ENCODE results near the gene NPIPA2.
"Not testable (repeated sequence)": the region's sequence is repeated elsewhere in the genome, so short reads cannot be mapped to it uniquely, and the experiment has no call there.

NPIPA2 gene

DNA sequence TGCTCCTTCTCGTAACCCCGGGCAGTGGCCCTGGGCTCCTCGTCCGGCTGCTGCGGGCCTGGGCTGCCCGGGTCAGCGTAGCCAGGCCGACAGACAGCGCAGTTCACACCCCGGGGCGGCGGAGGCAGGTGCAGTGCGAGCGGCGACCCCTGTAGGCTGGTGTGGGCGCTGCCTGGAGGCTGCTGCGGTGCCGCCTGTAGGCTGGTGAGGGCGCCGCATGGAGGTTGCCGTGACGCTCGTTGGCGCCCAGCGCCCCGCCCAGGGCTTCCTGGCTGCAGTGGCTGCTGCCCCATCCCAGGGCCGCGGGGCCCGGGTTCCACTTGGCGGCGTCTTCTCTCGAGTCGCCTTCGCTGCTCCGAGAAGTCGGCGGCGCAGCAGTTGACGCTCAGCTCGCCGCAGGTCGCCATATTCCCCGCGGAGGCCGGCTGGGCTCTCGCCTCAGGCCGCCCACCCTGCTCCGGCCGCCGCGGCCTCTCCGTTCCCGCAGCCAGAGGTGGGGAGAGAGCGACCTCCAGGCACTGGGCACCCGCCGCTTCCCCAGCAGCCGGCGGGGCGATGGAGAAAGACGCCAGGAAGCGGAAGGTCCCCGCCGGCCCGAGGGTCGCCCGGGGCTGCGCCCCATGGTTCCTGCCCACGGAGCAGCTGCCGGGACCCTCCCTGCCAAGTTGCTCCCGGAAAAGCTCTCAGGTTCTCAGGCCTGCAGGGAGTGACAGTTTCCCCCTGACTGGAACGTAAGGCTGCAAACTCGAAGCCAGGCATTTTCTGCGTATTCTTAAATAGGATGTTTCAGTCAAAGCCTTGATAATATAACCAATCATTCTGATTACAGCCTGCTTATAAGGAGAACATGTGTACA is at the start of gene NPIPA2:
Gene NPIPA2, plus strand, starts transcription at position 261 of the 856 bp plus-strand sequence. CDS start 5,533 bp downstream, outside the sequence.
- not testable (repeated sequence) for FAIRE-seq

GRCh38 chr16:14694129-14694528 is 48.2 kb upstream of the NPIPA2 start, which contains the start of gene PLA2G10:
TSS of gene PLA2G10 (minus strand) at chr16:14694308. CDS start at chr16:14694229, 79 bp downstream.
- not testable (repeated sequence) for FAIRE-seq

GRCh38 chr16:14701859-14702258 is 40.5 kb upstream of the NPIPA2 start:
- FAIRE-seq: not testable (repeated sequence)

DNA sequence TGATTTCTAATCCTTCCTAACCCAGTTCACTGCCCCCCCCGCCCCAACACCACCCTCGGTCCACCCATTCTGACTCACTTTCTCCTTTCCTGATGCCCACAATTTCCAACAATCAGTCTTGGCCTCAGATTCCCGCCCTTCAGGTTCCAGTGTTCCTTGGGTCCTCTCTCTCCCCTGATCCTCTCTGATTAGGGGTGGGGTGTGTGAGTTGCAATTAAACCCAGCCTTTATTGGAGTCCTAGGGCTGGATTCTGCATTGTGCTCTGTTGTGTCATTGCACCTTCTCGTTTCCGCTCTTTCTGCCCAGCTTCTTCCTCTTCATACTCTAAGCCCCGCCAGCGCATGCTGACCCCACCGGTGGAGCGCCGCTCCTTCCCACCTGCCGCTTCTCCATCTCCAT is 39.7 kb upstream of the NPIPA2 start:
- FAIRE-seq: not testable (repeated sequence)

GRCh38 chr16:14703156-14704011 is 38.9 kb upstream of the NPIPA2 start, which contains the start of gene NPIPA3:
TSS of gene NPIPA3 (plus strand) at chr16:14703411. CDS start at chr16:14708944, 5,533 bp downstream.
- FAIRE-seq: not testable (repeated sequence)

GRCh38 chr16:14733233-14733632 is 9.1 kb upstream of the NPIPA2 start:
- not testable (repeated sequence) for FAIRE-seq

- FAIRE-seq: not testable (repeated sequence)
Measured at GRCh38 chr16:14740832-14741385, 1.4 kb upstream of the NPIPA2 start.

DNA sequence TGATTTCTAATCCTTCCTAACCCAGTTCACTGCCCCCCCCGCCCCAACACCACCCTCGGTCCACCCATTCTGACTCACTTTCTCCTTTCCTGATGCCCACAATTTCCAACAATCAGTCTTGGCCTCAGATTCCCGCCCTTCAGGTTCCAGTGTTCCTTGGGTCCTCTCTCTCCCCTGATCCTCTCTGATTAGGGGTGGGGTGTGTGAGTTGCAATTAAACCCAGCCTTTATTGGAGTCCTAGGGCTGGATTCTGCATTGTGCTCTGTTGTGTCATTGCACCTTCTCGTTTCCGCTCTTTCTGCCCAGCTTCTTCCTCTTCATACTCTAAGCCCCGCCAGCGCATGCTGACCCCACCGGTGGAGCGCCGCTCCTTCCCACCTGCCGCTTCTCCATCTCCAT is 539 bp upstream of the NPIPA2 start:
- not testable (repeated sequence) for FAIRE-seq

- not testable (repeated sequence) for FAIRE-seq
Measured at GRCh38 chr16:14773654-14774053, 31.3 kb downstream of the NPIPA2 start.

GRCh38 chr16:14775624-14776023 is 33.3 kb downstream of the NPIPA2 start:
- not testable (repeated sequence) for FAIRE-seq

- FAIRE-seq: not testable (repeated sequence)
Measured at GRCh38 chr16:14776763-14777162, 34.4 kb downstream of the NPIPA2 start.

DNA sequence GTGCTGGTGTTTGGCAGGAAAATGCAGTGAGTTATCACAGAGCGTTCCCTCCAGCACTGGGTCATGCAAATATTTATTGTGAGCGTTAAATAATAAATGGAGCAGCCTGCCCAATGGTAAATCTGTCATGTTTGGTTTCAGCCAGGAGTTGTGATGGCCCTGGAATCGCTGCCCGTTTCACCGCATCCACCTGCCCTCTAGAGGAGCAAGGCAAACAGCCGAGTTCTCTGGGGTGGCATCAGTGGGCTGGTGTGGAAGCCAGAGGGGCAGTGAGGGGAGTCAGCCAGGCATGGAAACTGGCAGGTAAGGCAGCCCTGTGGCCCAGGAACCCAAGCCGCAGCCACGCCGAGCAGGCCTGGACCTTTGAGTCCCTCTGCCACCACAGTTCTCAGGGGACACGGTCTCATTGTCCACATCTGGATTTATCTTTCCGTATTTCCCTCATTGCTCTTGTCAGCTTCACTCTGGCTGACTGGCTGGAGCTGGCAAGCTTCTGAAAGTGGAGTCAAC is 37.1 kb downstream of the NPIPA2 start:
- FAIRE-seq: not testable (repeated sequence)

DNA sequence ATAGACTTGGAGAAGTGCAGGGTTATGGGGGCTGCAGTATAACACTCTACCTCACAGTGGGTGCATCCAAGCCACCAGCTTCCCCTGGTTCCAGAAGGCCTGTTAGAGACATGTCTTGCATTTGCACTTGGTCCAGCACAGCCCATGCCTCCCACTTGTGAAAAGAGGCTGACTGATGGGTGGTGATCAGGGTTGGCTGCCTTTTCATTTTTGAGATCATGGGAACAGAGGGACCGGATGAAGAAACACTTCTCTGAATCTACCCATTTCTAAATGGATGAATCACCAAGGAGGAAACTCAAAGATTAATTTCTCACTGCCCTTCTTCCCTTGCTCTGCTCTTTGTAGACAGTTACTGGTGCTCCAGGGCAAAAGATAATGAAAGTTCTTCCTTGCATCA is 43.8 kb downstream of the NPIPA2 start:
- FAIRE-seq: not testable (repeated sequence)

DNA sequence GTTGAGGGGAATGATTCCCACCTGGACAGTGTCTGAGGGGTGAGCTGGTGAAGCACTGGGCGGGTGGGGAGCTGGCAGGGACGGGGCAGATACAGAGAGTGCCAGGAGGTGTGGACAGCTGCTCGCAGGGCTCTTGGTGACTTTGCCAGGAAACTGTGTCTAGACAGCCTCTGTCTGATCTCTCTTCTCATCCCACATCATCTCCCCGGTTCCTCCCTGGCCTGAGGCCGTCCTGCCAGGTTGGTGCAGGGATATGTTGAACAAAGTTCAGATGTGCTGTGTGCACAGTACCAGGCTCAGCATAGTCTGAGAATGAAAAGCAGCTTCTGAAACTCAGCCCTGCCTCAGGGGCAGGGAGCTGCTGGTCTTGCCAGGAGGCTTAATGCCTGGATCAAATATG is 47.2 kb downstream of the NPIPA2 start:
- not testable (repeated sequence) for FAIRE-seq

DNA sequence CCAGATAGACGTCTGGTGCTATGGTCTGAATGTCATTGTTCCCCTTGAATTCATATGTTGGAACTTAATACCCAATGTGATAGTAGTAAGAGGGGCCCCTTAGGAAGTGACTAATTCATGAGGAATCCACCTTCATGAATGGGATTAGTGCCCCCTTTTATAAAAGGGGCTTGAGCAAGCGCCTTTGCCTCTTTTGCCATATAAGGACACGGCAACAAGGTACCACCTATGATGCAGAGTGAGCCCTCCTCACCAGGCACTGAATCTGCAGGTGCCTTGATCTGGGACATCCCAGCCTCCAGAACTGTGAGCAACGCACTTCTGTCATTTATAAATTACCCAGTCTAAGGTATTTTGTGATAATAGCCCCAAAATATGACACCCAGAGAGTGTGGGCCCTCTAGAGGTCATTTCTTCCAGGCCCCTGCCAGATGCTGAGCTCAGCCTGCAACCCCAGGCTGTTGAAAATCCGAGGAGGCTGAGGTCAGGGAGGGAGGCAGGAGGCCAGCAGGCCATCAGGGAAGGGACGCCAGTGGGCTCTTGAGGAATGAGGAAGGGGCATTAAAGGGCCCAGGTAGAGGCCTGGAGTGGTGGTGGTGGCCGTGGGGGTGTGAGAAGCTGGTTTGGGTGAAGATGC is 48.1 kb downstream of the NPIPA2 start:
- FAIRE-seq: not testable (repeated sequence)

DNA sequence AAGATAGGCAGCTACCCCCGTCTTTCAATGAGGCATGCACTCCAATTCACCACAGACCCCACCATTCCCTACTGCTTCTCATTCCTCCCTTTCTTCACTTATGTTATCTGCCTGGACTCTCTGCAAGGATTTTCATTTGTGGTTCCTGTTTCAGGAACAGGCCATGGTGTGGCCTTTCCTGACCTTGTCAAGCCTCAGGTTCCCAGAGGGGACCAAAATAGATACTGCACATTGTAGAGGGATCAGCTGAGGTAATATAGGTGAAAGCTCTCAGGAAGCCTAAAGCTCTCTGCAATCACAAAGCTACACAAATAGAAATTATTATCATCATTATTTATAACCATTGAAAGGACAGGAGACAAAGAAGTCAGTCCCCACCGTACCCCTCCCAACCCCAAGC is 50.6 kb downstream of the NPIPA2 start:
- not testable (repeated sequence) for FAIRE-seq

- not testable (repeated sequence) for FAIRE-seq
Measured at GRCh38 chr16:14797558-14797957, 55.2 kb downstream of the NPIPA2 start.

DNA sequence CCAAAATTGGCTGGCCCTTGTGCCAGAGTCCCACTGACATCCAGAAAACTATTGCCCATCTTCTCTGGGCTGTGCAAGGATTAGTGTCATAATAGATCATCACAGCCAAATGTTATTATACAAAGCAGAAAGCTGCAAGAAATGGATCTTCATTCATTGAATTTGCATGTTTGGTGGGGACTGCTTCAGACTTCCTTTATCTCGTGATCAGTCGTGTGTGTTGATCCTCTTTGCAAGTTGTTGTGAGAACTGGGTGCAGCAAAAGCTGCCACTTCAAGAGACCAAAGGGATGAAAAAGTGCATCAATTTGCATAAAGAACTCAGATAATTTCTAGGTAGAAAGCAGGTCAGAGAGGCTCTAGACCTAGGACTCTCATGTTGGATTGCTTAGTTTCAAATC is 61.2 kb downstream of the NPIPA2 start:
- not testable (repeated sequence) for FAIRE-seq

DNA sequence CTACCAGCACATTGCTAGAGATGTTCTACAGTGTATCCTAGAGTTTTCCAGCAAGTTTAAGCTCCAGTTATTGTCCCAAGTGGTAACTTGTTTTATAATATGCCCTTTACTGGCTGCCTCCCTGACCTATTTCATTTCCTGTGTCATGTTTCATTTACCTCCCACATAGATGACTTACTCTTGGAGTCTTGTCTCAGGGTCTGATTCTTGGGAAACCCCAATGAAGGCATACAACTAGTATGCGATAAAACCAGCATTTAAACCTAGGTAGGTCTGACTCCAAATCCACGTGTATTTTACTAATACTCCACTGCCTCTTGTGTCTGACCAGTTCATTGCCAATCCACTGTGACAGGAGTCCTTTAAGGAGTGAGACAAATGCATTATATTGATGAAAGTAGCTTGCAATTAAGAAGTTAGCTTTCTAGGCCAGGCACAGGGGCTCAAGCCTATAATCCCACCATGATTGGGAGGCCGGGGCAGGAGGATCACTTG is 64.9 kb downstream of the NPIPA2 start:
- FAIRE-seq: not testable (repeated sequence)

- not testable (repeated sequence) for FAIRE-seq
Measured at GRCh38 chr16:14813890-14814289, 71.6 kb downstream of the NPIPA2 start.

All from TTC549 (cell line).